ENCODE data around the gene LY6G6C.
"Not testable (repeated sequence)": the region's sequence is repeated elsewhere in the genome, so short reads cannot be mapped to it uniquely, and the experiment has no call there.

The LY6G6C gene

GRCh38 chr6:31725502-31726350 is 4.2 kb upstream of the LY6G6C start:
- no peak for DNase-seq

- no peak for DNase-seq
Measured at GRCh38 chr6:31723980-31724691, 2.6 kb upstream of the LY6G6C start.

- DNase-seq: no peak
Measured at GRCh38 chr6:31723245-31723979, 1.9 kb upstream of the LY6G6C start, which contains the start of gene MPIG6B. Gene MPIG6B (plus strand): TSS chr6:31723373. CDS start chr6:31723384, 11 bp downstream.

GRCh38 chr6:31722173-31722572 is 627 bp upstream of the LY6G6C start:
- DNase-seq: no peak

- DNase-seq: no peak
Measured at GRCh38 chr6:31720196-31720770, 1.3 kb downstream of the LY6G6C start.

- no peak for DNase-seq
Measured at GRCh38 chr6:31719001-31719400, 2.5 kb downstream of the LY6G6C start.

GRCh38 chr6:31718265-31718664 is 3.3 kb downstream of the LY6G6C start:
- DNase-seq: peak; percentile 19

- no peak for DNase-seq
Measured at GRCh38 chr6:31717499-31718222, 3.9 kb downstream of the LY6G6C start.

- DNase-seq: no peak
Measured at GRCh38 chr6:31715022-31715958, 6.3 kb downstream of the LY6G6C start, which contains the start of gene LY6G6D. Gene LY6G6D (plus strand): TSS chr6:31715348. CDS start chr6:31715356, 8 bp downstream.

- no peak for DNase-seq
Measured at GRCh38 chr6:31713991-31714684, 7.4 kb downstream of the LY6G6C start.

- DNase-seq: no peak
Measured at GRCh38 chr6:31713465-31713864, 8.1 kb downstream of the LY6G6C start.

GRCh38 chr6:31712296-31712695 is 9.2 kb downstream of the LY6G6C start:
- DNase-seq: no peak

GRCh38 chr6:31711233-31711632 is 10.3 kb downstream of the LY6G6C start:
- no peak for DNase-seq

- DNase-seq: no peak
Measured at GRCh38 chr6:31710523-31711219, 10.9 kb downstream of the LY6G6C start.

GRCh38 chr6:31709157-31709556 is 12.4 kb downstream of the LY6G6C start:
- not testable (repeated sequence) for DNase-seq

GRCh38 chr6:31708224-31708623 is 13.3 kb downstream of the LY6G6C start:
- no peak for DNase-seq

- DNase-seq: no peak
Measured at GRCh38 chr6:31707701-31708100, 13.8 kb downstream of the LY6G6C start.

GRCh38 chr6:31706599-31706998 is 14.9 kb downstream of the LY6G6C start, which contains the start of gene LY6G6F:
Gene LY6G6F (plus strand): TSS chr6:31706866. CDS start chr6:31706907, 41 bp downstream.
- no peak for DNase-seq

GRCh38 chr6:31705931-31706330 is 15.6 kb downstream of the LY6G6C start:
- DNase-seq: no peak

All from NCI-H1105 (cell line).